ENCODE data around the gene RAB44. TPM values are rescaled to one million over a fixed set of nuclear protein-coding genes. Genes with fewer than 3 reads are reported as not detected.

RAB44 gene
- total RNA-seq, 1 donor from 2014 or later, result 0.20 TPM

GRCh38 chr6:36674942-36675341, 22.7 kb upstream of the RAB44 start:
- DNase-seq, result no peak
- TF ChIP-seq CTCF (IDR thresholded peaks at IDR 0.05), result no peak
- intact Hi-C loops (cut with micrococcal nuclease), result no loop called here
- Mint-ChIP-seq H3K27ac (no peak overlapping the region), H3K4me1 (peaks cover 13% of the 10 kb centered on the region), H3K27me3 (no peaks in the 10 kb centered on the region), H3K36me3 (ENCODE audit: low read depth) (peaks cover 4% of the 10 kb centered on the region), H3K4me3 (no peak overlapping the region), H3K9me3 (no peaks in the 10 kb centered on the region)
- no peak for ATAC-seq (ENCODE audit: low read depth)
- ChIA-PET POLR2A (interaction anchor here (0.6 kb wide), 1 partner anchor 504 kb away, joined by 3 read pairs; no protein-coding TSS in a partner anchor), CTCF (no interaction called here)

DNA sequence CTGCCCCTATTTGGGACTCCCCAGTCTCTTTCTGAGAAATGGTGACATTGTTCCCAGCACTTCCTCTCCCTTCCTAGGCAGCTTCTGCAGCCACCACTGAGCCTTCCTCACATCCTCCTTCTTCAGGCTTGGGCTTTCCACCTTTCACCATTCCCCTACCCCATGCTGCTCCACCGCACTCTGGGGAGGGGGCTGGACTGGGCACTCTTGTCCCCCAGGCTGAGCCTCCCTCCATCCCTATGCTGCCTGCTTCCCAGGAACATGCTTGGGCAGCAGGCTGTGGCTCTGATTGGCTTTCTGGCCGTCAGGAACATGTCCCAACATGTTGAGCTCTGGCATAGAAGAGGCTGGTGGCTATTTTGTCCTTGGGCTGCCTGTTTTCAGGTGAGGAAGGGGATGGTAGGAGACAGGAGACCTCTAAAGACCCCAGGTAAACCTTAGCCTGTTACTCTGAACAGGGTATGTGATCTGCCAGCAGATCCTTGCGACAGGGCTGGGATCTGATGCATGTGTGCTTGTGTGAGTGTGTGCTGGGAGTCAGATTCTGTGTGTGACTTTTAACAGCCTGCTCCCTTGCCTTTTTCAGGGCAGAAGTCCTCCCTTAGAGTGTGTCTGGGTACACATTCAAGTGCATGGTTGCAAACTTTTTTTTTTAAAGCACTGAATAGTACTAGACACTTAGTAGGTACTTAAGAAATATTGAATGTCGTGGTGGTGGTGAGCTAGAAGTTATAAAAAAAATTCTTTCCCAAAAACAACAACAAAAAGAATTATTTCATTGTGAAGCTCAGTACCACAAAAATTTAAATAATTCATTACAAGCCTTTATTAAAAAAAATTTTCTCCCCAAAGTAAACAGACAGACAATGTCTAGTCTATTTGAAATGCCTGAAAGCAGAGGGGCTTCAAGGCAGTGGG, 21.2 kb upstream of the RAB44 start:
- intact Hi-C loops (cut with micrococcal nuclease), result no loop called here
- DNase-seq, result no peak
- peaks cover 9% of the 10 kb centered on the region for H3K36me3 Mint-ChIP-seq (ENCODE audit: low read depth)
- H3K4me1 Mint-ChIP-seq, result peaks cover 24% of the 10 kb centered on the region
- no peak for TF ChIP-seq CTCF (IDR thresholded peaks at IDR 0.05)
- POLR2A ChIA-PET, result interaction anchor here (1.0 kb wide), 1 partner anchor 16 kb away, joined by 3 read pairs; no protein-coding TSS in a partner anchor
- no peak for ATAC-seq (ENCODE audit: low read depth)
- no peak overlapping the region for H3K4me3 Mint-ChIP-seq
- CTCF ChIA-PET, result no interaction called here
- no peaks in the 10 kb centered on the region for H3K27me3 Mint-ChIP-seq
- no peak overlapping the region for H3K27ac Mint-ChIP-seq
- no peaks in the 10 kb centered on the region for H3K9me3 Mint-ChIP-seq

GRCh38 chr6:36677059-36677749, 20.4 kb upstream of the RAB44 start:
- POLR2A ChIA-PET, result interaction anchor here (1.0 to 8.4 kb wide), 4 partner anchors 10 to 82 kb away, joined by 3 to 226 read pairs (median 40); partner anchors contain the start of gene SRSF3
- Mint-ChIP-seq H3K27ac (peak overlapping the region; percentile 94), H3K27me3 (no peaks in the 10 kb centered on the region), H3K4me1 (peaks cover 30% of the 10 kb centered on the region), H3K36me3 (ENCODE audit: low read depth) (peaks cover 9% of the 10 kb centered on the region), H3K4me3 (peak overlapping the region; percentile 70), H3K9me3 (no peaks in the 10 kb centered on the region)
- CTCF ChIA-PET, result no interaction called here
- DNase-seq (no peak), ATAC-seq (ENCODE audit: low read depth) (no peak)
- no peak for TF ChIP-seq CTCF (IDR thresholded peaks at IDR 0.05)
- intact Hi-C loops (cut with micrococcal nuclease), result no loop called here

DNA sequence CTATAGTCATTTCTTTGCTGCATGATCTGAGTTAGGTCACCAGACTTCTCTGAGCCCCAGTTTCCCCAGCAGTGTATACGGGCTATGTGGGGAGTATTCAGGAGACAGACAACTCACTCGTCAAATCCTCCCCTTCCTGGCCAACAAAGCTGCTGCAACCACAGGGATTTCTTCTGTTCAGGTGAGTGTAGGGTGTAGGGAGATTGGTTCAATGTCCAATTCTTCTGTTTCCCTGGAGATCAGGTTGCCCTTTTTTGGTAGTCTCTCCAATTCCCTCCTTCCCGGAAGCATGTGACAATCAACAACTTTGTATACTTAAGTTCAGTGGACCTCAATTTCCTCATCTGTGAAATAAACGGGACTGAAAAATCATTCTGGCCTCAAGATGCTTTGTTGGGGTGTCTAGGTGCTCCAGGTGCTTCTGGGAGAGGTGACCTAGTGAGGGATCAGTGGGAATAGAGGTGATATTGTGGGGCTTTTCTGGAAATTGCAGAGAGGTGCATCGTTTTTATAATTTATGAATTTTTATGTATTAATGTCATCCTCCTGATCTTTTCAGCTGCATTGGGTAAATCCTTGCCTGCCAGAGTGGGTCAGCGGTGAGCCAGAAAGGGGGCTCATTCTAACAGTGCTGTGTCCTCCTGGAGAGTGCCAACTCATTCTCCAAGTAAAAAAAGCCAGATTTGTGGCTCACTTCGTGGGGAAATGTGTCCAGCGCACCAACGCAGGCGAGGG, 19.7 kb upstream of the RAB44 start:
- CTCF ChIA-PET, result interaction anchor here (0.9 to 2.4 kb wide), 7 partner anchors 15 to 175 kb away, joined by 3 to 17 read pairs (median 4); no protein-coding TSS in a partner anchor
- Mint-ChIP-seq H3K27me3 (no peaks in the 10 kb centered on the region), H3K27ac (peak overlapping the region; percentile 94), H3K4me1 (peaks cover 37% of the 10 kb centered on the region), H3K9me3 (no peaks in the 10 kb centered on the region), H3K36me3 (ENCODE audit: low read depth) (peaks cover 12% of the 10 kb centered on the region), H3K4me3 (peak overlapping the region; percentile 70)
- TF ChIP-seq CTCF (IDR thresholded peaks at IDR 0.05), result no peak
- no peak for DNase-seq
- POLR2A ChIA-PET, result interaction anchor here (0.6 to 8.4 kb wide), 16 partner anchors 11 to 329 kb away, joined by 3 to 226 read pairs (median 5); partner anchors contain the start of genes PPIL1 and SRSF3
- intact Hi-C loops (cut with micrococcal nuclease), result loop anchor here (2.0 kb wide), 3 partner anchors 27 to 651 kb away; partner anchors contain the start of genes KCTD20, MAPK14 and PXT1
- no peak for ATAC-seq (ENCODE audit: low read depth)

Data from activated B cell treated with CpG ODN at 0.5 μM for 24 hours (primary cell).